SJSA1 (cell line): ENCODE data around the gene GPAM. TPM values are rescaled to one million over a fixed set of nuclear protein-coding genes. Genes with fewer than 3 reads are reported as not detected.
A peak's percentile ranks its signal among the peaks of the same experiment; 100 is the strongest.

Source experiments
- DNase-seq, 2 experiments: peaks; one replicate each; pipeline ENCODE4 v3.0.0-alpha.2; 2015 to 2020; ENCODE audit warnings: low spot score in 2 of 2, low read depth in 1 of 2
- H3K27ac ChIP-seq: fragments of 250-450 bp; sonication (Bioruptor Pico); 2 replicates; pipeline ENCODE4 v1.5.1; 2020; ENCODE audit warnings: mild to moderate bottlenecking, moderate library complexity
- H3K27me3 ChIP-seq: fragments of 250-450 bp; sonication (Bioruptor Pico); replicated peaks from 2 replicates; pipeline ENCODE4 v1.5.1; 2020; ENCODE audit warnings: mild to moderate bottlenecking, moderate library complexity
- H3K36me3 ChIP-seq: fragments of 250-450 bp; sonication (Bioruptor Pico); 2 replicates; pipeline ENCODE4 v1.5.1; 2020; ENCODE audit warnings: mild to moderate bottlenecking
- H3K4me1 ChIP-seq: fragments of 250-450 bp; sonication (Bioruptor Pico); replicated peaks from 2 replicates; pipeline ENCODE4 v1.6.1; 2021; ENCODE audit warnings: mild to moderate bottlenecking
- H3K4me3 ChIP-seq: fragments of 250-450 bp; sonication (Bioruptor Pico); 2 replicates; pipeline ENCODE4 v1.5.1; 2020; ENCODE audit warnings: mild to moderate bottlenecking
- H3K9me3 ChIP-seq: fragments of 250-450 bp; sonication (Bioruptor Pico); replicated peaks from 2 replicates; pipeline ENCODE4 v1.5.1; 2020; ENCODE audit warnings: mild to moderate bottlenecking
- total RNA-seq: library from RNA; depleted of rRNA; stranded (reverse); fragments of >200 nt; shearing (Covaris generic); gene quantifications from 2 replicates; pipeline ENCODE4 v1.2.3, GENCODE V29; 2014

GPAM gene
- total RNA-seq, 1 experiment from 2014 or later, result 17.1 TPM

DNA sequence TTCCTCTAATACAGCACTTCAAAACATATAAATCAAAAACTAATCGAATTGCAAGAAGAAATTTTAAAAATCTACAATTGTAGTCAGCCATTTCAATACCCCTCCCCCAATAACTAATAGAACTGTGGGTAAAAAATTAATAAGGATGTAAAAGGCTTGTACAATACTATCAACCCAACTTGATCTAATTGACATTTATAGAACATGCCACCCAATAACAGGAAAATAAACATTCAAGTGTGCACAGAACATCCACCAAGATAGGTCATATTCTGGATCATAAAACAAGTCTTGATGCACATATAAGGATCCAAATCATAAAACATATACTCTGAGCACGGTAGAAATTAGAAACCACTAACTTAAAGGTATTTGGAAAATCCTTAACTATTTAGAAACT, 4.0 kb upstream of the GPAM start:
- Histone ChIP-seq H3K4me3 (no peak overlapping the region), H3K36me3 (peaks cover 5% of the 10 kb centered on the region; the same call in 1 of the 2 replicates), H3K27ac (no peak overlapping the region), H3K4me1 (peaks cover 12% of the 10 kb centered on the region), H3K27me3 (no peaks in the 10 kb centered on the region), H3K9me3 (peaks cover 3% of the 10 kb centered on the region; the same call in 1 of the 2 replicates)
- no peak for DNase-seq

DNA sequence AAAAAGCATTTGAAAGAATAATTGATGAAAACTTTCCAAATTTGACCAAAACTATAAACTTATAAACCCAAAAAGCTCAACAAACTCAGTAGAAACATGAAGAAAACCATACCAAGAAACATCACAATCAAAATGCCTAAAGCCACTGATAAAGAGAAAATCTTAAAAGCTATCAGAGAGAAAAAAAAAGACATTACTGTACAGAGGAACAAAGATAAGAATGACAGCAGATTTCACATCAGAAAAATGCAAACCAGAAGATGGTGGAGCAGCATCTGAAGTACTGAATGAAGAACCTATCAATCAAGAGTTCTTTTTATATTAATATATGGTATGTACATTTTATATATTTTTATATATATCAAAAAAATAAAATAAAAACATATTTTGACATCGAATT, 2.4 kb upstream of the GPAM start:
- peaks cover 5% of the 10 kb centered on the region; the same call in 1 of the 2 replicates for H3K36me3 ChIP-seq
- no peak overlapping the region for H3K4me3 ChIP-seq
- peaks cover 12% of the 10 kb centered on the region for H3K4me1 ChIP-seq
- H3K27me3 ChIP-seq, result no peaks in the 10 kb centered on the region
- peaks cover 3% of the 10 kb centered on the region; the same call in 1 of the 2 replicates for H3K9me3 ChIP-seq
- H3K27ac ChIP-seq, result no peak overlapping the region
- no peak for DNase-seq

DNA sequence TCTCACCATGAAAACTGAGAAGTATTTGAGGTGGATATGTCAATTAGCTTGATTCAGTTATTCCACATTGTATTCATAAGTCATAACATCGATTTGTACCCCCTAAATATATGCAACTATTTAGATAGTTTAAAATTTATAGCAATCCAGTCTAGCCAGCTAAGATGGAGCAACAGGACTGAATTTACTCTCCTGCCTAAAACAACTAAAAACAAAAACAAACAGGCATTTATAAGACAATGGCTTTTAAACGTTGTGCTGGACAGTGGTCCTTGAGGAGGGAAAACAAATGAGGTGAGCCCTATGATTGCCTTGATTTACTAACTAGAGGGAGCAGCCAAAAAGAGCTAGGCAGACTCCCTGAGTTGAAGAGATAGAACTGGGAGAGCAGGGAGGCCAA, 814 bp upstream of the GPAM start:
- no peaks in the 10 kb centered on the region for H3K27me3 ChIP-seq
- no peak overlapping the region for H3K27ac ChIP-seq
- DNase-seq, result peak in 1 of 2 experiments; percentile 7
- H3K36me3 ChIP-seq, result peaks cover 13% of the 10 kb centered on the region; the same call in 1 of the 2 replicates
- H3K4me1 ChIP-seq, result peaks cover 12% of the 10 kb centered on the region
- H3K4me3 ChIP-seq, result peak overlapping the region; percentile 80
- H3K9me3 ChIP-seq, result peaks cover 3% of the 10 kb centered on the region; the same call in 1 of the 2 replicates

DNA sequence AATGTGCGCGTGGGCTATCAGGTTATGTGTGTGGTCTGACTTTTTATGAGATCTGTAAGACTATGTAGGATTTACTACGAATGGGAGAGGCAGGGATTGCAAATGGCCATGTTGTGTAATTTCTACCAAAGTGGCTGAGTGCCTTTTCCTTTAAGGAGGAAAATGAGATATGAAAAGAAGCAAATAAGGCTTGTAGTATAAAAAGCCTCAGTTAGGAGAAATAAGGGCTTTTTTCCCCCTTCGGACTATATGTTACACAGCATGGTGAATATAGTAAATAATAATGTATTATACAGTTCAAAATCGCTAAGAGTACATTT, 447 bp upstream of the GPAM start:
- Histone ChIP-seq H3K4me1 (peaks cover 12% of the 10 kb centered on the region), H3K9me3 (peaks cover 3% of the 10 kb centered on the region; the same call in 1 of the 2 replicates), H3K36me3 (peaks cover 16% of the 10 kb centered on the region; the same call in 1 of the 2 replicates), H3K4me3 (peak overlapping the region; percentile 80), H3K27ac (peak overlapping the region; percentile 56), H3K27me3 (no peaks in the 10 kb centered on the region)
- DNase-seq, result no peak

DNA sequence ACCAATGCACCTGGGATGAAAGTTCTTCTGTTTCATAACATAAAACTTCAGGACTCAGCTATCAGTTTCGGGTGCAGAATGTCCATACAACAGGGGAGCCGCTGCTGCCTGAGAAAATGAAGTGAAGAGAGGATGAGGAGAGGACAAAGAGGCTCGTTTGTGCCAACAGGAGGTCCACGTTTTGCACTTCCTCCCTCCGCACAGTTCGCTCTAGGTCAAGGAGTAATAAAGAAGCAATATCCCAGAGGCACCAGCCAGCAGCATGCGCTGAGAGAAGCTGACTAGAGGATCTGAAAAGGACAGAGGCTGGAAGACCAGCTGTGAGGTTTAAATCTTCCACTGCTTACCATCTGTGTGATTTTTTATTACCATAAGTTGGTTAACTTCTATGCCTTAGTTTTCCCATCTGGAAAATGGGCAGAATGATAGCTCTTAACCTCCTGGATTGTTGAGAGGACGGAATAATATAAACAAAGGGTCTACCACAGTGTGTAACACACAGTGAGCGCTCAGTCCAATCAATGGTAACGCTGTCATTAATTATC, 709 bp downstream of the GPAM start:
- no peak for DNase-seq
- H3K27ac ChIP-seq, result no peak overlapping the region; the same call in 1 of the 2 replicates
- H3K9me3 ChIP-seq, result peaks cover 3% of the 10 kb centered on the region; the same call in 1 of the 2 replicates
- no peaks in the 10 kb centered on the region for H3K27me3 ChIP-seq
- H3K36me3 ChIP-seq, result peaks cover 23% of the 10 kb centered on the region
- peak overlapping the region; percentile 80 for H3K4me3 ChIP-seq
- peaks cover 12% of the 10 kb centered on the region for H3K4me1 ChIP-seq

DNA sequence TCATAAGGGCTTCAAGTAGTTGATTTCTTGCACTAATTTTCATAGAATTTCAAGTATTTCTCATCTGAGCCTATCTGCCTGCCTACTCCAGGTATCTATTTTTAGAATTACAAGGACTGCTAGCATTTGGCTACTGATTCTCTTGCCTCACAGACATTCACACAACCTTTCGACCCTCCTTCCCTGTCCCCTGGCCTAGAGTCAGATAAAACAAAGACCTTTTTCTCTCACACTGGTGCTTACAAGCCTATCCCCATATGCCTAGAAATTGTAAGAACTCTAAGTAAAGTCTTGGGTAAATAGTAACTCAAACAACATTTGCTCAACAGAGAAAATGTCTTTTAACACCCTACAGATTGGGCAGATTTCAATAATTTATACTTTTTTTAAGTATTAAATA, 6.3 kb downstream of the GPAM start:
- Histone ChIP-seq H3K9me3 (no peaks in the 10 kb centered on the region), H3K27ac (no peak overlapping the region), H3K36me3 (peaks cover 65% of the 10 kb centered on the region), H3K4me1 (no peaks in the 10 kb centered on the region), H3K27me3 (no peaks in the 10 kb centered on the region), H3K4me3 (no peak overlapping the region)
- no peak for DNase-seq

DNA sequence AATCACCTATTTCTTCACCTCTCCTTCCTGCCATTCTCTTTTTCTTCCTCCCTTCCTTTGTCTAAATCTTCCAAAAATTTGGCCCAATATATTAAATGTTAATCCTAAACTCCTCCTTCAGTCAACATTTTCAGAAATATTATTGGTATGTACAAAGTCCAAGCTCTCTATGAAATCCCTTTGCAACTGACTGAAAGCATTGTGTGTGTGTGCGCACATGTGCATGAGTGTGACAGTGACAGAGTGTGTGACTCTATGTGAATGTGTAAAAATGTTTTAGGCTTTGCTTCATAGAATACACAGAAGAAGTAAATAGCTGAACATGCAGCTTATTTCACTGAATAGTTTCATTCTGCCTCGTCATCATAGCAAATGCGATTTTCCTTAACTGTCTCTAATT, 7.0 kb downstream of the GPAM start:
- peaks cover 72% of the 10 kb centered on the region for H3K36me3 ChIP-seq

DNA sequence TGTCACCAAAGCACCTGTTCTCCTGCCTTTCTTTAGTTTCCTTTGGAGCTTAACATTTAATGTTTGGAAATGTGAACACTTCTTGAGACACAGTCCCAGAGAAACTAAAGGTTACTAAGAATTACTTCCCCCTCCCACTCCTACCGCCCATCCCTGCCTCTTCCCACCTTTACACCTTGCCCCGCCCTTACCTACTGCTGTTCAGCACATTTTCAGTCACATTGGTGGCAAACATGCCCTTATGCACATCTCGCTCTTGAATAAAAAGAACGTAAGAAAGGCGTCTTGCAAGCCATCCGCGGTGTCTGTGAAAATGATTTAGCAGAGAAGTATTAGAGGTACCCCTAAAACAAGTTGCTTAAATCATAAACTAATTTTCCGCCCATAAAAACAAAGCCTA, 8.2 kb downstream of the GPAM start:
- H3K4me3 ChIP-seq, result no peak overlapping the region
- peaks cover 77% of the 10 kb centered on the region for H3K36me3 ChIP-seq
- H3K4me1 ChIP-seq, result no peaks in the 10 kb centered on the region
- no peaks in the 10 kb centered on the region for H3K27me3 ChIP-seq
- no peak for DNase-seq
- no peaks in the 10 kb centered on the region for H3K9me3 ChIP-seq
- no peak overlapping the region for H3K27ac ChIP-seq

More for the DNA sequence above, 7.0 kb downstream of the GPAM start:
- Histone ChIP-seq H3K9me3 (no peaks in the 10 kb centered on the region), H3K27ac (no peak overlapping the region), H3K27me3 (no peaks in the 10 kb centered on the region), H3K4me3 (no peak overlapping the region), H3K4me1 (no peaks in the 10 kb centered on the region)
- DNase-seq, result no peak

DNA sequence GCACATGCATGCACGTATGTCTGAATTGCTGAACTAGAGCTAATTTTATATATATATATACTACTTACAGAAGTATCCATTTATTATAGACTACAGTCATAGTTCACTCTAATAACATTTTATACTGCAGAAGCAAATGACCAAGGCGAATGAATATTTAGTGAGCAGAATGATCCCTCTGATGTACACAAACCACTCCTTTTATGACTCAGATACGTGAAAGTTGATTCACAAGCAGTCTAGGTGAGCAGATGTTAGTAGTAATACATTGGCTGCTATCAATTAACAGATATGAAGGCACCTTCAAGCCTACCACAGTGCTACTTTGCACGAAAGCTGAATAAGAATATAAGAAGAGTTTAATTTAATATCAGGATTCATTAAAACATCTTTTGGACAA, 10.4 kb downstream of the GPAM start:
- Histone ChIP-seq H3K27ac (no peak overlapping the region), H3K36me3 (peaks cover 67% of the 10 kb centered on the region), H3K4me3 (no peak overlapping the region), H3K4me1 (no peaks in the 10 kb centered on the region), H3K9me3 (no peaks in the 10 kb centered on the region), H3K27me3 (no peaks in the 10 kb centered on the region)
- no peak for DNase-seq

DNA sequence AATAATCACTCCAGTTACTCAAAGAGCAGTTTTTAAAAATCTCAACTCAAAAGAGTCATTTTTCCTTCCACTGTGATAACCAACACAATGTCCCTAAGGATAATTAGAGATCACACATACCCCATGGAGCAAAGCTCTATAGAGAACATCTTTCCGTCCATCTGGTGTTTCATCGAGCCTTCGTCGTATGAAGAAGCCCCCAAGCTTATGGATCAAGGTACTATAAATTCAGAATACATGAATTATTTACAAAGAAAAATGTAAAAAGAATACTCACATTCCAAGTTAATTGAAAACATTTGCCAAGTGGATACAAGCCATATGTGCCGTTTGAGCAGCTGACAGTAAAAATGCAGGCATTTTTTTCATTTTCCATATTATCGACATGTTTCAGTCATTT, 14.8 kb downstream of the GPAM start:
- H3K4me1 ChIP-seq, result no peaks in the 10 kb centered on the region
- H3K36me3 ChIP-seq, result peaks cover 53% of the 10 kb centered on the region
- no peaks in the 10 kb centered on the region for H3K27me3 ChIP-seq
- no peak overlapping the region for H3K27ac ChIP-seq
- no peak overlapping the region for H3K4me3 ChIP-seq
- no peaks in the 10 kb centered on the region for H3K9me3 ChIP-seq
- DNase-seq, result no peak

DNA sequence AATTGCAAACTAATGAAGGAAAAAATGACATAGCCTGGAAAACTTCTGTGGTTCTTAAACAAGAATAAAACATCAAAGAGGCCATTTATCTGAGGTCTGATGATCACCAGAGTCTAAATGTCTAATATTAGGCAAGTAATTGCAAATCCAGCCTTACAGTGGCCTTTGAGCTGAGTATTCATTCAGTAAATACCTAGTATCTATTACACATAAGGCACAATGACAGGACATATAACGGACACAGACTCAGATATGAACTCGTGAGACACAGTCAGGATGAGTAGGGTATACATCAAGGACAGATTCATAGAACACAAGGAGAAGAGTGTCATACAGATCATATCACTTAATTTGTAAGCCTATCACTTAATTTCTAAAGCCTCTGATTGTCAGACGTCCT, 16.8 kb downstream of the GPAM start:
- Histone ChIP-seq H3K36me3 (peaks cover 39% of the 10 kb centered on the region), H3K4me3 (no peak overlapping the region), H3K27me3 (no peaks in the 10 kb centered on the region), H3K9me3 (no peaks in the 10 kb centered on the region), H3K27ac (no peak overlapping the region), H3K4me1 (no peaks in the 10 kb centered on the region)
- no peak for DNase-seq

DNA sequence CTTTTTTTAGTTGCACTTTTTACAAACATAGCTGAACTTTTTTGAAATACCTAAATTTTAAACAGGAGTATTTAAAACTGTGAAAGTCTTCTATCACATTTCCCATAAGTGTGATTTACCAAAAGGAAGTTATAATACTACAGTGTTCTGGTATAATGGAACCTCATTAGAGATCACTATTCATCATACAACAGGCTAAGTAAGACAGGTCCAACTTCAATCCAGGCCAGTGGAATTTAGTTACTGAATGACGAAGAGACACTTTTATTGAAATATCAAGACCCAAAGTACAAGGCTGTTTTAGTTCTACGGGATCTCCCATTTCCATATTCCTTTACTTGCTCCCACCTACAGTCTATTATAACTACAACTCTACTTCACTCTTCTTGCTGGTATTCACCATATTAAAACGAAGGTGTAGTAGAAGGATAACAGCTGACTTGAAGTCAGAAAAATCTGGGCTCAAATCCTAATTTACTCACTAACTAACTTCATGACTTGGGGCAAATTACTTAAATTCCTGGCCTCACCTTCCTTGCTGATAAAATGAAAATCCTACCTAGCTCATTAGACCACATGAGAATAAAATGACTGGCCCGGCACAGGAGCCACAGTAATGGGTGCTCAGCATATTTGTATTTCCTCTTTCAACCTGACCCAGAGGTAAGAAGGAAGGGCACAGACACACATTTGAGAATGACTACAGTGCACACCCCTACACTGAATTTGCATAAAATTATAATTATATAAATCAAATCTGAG, 21.6 kb downstream of the GPAM start:
- Histone ChIP-seq H3K9me3 (no peaks in the 10 kb centered on the region), H3K4me3 (no peak overlapping the region), H3K36me3 (peaks cover 52% of the 10 kb centered on the region), H3K27ac (no peak overlapping the region), H3K27me3 (no peaks in the 10 kb centered on the region), H3K4me1 (no peaks in the 10 kb centered on the region)
- no peak for DNase-seq

DNA sequence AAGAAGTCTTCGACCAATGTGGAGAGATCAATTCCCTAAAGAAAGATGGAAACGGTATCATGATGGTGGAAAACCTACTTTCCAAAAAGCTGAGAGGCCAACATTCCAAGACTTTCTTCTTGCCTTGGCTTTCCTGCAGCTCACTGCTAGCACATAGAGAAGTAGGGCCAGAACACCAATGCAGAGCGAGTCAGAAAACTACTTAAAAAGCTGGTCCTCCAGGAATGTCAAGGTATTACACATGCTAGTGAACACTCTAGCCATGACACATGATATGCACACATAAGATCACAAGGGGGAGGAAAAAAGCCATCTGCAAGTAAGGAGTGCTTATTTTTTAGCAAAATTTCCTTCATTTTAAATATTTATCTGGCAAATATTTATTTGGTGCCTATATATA, 22.7 kb downstream of the GPAM start:
- Histone ChIP-seq H3K4me3 (no peak overlapping the region), H3K4me1 (no peaks in the 10 kb centered on the region), H3K27ac (no peak overlapping the region), H3K9me3 (no peaks in the 10 kb centered on the region), H3K36me3 (peaks cover 52% of the 10 kb centered on the region), H3K27me3 (no peaks in the 10 kb centered on the region)
- no peak for DNase-seq

DNA sequence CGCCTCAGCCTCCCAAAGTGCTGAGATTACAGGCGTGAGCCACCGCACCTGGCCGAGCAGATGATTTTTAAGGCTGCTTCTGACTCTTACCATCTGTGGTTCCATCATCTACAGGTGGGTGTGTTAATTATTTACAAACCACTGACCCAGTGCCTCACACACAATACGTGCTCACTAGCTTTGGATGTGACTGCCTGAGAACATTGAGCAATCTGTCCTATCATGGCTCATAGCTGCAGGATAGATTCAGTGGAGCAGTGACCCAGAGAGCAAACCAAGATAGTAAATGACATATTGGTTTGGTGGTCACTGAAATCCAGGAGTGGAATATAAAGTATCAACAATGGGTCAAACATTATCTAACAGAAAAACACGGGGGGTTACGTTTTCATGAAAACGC, 24.1 kb downstream of the GPAM start:
- DNase-seq, result no peak
- no peak overlapping the region for H3K27ac ChIP-seq
- no peaks in the 10 kb centered on the region for H3K9me3 ChIP-seq
- H3K36me3 ChIP-seq, result peaks cover 57% of the 10 kb centered on the region
- H3K4me1 ChIP-seq, result no peaks in the 10 kb centered on the region
- H3K4me3 ChIP-seq, result no peak overlapping the region
- H3K27me3 ChIP-seq, result no peaks in the 10 kb centered on the region
